ENCODE data around the gene C1orf21. TPM values are rescaled to one million over a fixed set of nuclear protein-coding genes. Genes with fewer than 3 reads are reported as not detected.

Gene C1orf21
- total RNA-seq, 2 donors from 2014 or later: 8.3 to 10.2 TPM

DNA sequence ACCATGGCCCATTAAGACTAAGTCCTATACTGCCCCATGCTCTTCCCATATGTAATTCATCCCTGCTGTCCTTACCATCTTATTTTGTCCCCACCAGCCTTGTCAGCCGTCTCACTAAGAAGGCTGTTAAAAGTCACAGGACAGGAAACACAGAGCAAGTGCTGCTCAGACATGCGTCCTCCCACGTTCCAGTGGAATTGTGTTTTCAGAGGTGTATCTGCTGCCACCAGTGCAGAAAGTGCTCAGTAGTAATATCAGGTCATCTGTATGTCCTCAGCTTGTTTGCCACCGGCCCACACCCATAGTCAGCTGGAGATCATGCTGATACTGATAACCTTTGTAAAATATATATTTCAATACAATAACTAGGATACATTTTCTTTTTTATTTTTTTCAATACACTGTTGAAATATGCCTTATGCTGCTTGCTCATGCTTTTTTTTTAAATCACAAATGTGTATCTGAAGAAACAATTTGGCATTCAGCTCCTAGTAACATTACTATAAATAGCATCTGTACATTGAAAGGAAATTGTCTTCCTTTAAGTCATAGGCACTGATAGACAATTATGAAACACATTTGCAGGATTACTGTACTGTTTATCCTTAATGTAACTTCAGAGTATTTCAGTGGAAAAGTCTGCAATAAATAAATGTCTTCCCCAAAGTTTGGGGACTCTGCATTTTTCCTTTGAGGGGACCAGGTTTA, 211.0 kb downstream of the C1orf21 start:
- WGBS, 2 donors: 72 to 74% methylated on average over 4 of the region's 4 CpGs
- TF ChIP-seq, protein P1, sequence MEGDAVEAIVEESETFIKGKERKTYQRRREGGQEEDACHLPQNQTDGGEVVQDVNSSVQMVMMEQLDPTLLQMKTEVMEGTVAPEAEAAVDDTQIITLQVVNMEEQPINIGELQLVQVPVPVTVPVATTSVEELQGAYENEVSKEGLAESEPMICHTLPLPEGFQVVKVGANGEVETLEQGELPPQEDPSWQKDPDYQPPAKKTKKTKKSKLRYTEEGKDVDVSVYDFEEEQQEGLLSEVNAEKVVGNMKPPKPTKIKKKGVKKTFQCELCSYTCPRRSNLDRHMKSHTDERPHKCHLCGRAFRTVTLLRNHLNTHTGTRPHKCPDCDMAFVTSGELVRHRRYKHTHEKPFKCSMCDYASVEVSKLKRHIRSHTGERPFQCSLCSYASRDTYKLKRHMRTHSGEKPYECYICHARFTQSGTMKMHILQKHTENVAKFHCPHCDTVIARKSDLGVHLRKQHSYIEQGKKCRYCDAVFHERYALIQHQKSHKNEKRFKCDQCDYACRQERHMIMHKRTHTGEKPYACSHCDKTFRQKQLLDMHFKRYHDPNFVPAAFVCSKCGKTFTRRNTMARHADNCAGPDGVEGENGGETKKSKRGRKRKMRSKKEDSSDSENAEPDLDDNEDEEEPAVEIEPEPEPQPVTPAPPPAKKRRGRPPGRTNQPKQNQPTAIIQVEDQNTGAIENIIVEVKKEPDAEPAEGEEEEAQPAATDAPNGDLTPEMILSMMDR (IDR thresholded peaks at IDR 0.05): no peak
- no peak for TF ChIP-seq POLR2A (IDR thresholded peaks at IDR 0.05)
- Histone ChIP-seq H3K27ac (no peak overlapping the region), H3K36me3 (replicated peaks in 1 of 2; ENCODE audit: insufficient read depth in 1 of 2, low read depth in 2 of 2) (no peaks in the 10 kb centered on the region), H3K4me3 (no peak overlapping the region), H3K4me1 (no peaks in the 10 kb centered on the region), H3K9me3 (no peaks in the 10 kb centered on the region), H3K27me3 (no peaks in the 10 kb centered on the region)
- intact Hi-C loops (cut with DNase I): no loop called here
- DNase-seq: no peak
- ATAC-seq: no peak

- H3K4me1 ChIP-seq: no peaks in the 10 kb centered on the region
- no peak for ATAC-seq
- intact Hi-C loops (cut with DNase I): no loop called here
- DNase-seq: no peak
- 91 to 93% methylated on average over 6 of the region's 6 CpGs for WGBS, 2 donors
- H3K9me3 ChIP-seq: no peaks in the 10 kb centered on the region
- no peaks in the 10 kb centered on the region for H3K27me3 ChIP-seq
- no peak overlapping the region for H3K4me3 ChIP-seq
- H3K27ac ChIP-seq: no peak overlapping the region
- TF ChIP-seq POLR2A (IDR thresholded peaks at IDR 0.05): no peak
- TF ChIP-seq, protein P1 (IDR thresholded peaks at IDR 0.05): no peak
- H3K36me3 ChIP-seq (replicated peaks in 1 of 2; ENCODE audit: insufficient read depth in 1 of 2, low read depth in 2 of 2): no peaks in the 10 kb centered on the region
Measured at GRCh38 chr1:184598403-184599193, 211.8 kb downstream of the C1orf21 start.

- intact Hi-C loops (cut with DNase I): no loop called here
- Histone ChIP-seq H3K27me3 (no peaks in the 10 kb centered on the region), H3K36me3 (replicated peaks in 1 of 2; ENCODE audit: insufficient read depth in 1 of 2, low read depth in 2 of 2) (no peaks in the 10 kb centered on the region), H3K27ac (no peak overlapping the region), H3K4me3 (no peak overlapping the region), H3K9me3 (no peaks in the 10 kb centered on the region), H3K4me1 (no peaks in the 10 kb centered on the region)
- ATAC-seq: no peak
- no peak for TF ChIP-seq POLR2A (IDR thresholded peaks at IDR 0.05)
- TF ChIP-seq, protein P1 (IDR thresholded peaks at IDR 0.05): no peak
- 71 to 81% methylated on average over 3 of the region's 3 CpGs for WGBS, 2 donors
- DNase-seq: no peak
Measured at GRCh38 chr1:184604152-184604900, 217.5 kb downstream of the C1orf21 start.

DNA sequence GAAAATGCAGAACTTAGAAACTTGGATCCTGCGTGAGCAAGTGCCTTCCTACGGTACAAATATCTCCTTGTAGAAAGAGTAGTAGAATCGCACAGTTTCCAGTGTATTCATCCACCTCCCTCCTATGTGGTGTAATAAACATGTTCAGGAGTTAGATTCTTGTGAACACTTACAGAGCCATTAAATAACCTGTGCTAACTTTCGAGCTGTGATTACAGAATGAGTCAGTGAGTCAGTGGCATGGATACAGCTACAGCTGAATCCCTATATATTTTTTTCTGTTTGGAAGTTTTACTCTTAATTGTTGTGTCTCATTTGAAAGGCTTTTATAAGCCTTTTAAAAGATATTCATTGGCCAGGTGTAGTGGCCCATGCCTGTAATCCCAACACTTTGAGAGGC, 219.1 kb downstream of the C1orf21 start:
- no peaks in the 10 kb centered on the region for H3K4me1 ChIP-seq
- no peak overlapping the region for H3K4me3 ChIP-seq
- 89 to 90% methylated on average over 4 of the region's 4 CpGs for WGBS, 2 donors
- no peaks in the 10 kb centered on the region for H3K27me3 ChIP-seq
- intact Hi-C loops (cut with DNase I): no loop called here
- H3K9me3 ChIP-seq: no peaks in the 10 kb centered on the region
- TF ChIP-seq POLR2A (IDR thresholded peaks at IDR 0.05): no peak
- TF ChIP-seq, protein P1 (IDR thresholded peaks at IDR 0.05): no peak
- no peak for ATAC-seq
- DNase-seq: no peak
- no peak overlapping the region for H3K27ac ChIP-seq
- no peaks in the 10 kb centered on the region for H3K36me3 ChIP-seq (replicated peaks in 1 of 2; ENCODE audit: insufficient read depth in 1 of 2, low read depth in 2 of 2)

Data from body of pancreas (tissue), 4 donors.